ENCODE data around the gene NR5A2. TPM values are rescaled to one million over a fixed set of nuclear protein-coding genes. Genes with fewer than 3 reads are reported as not detected.
A peak's percentile ranks its signal among the peaks of the same experiment; 100 is the strongest.

Gene NR5A2
- total and polyA plus RNA-seq, 2 experiments from 2014 or later, result 19.8 to 55.5 TPM

- Histone ChIP-seq H3K36me3 (replicated peaks; ENCODE audit: insufficient read depth, low read depth) (no peaks in the 10 kb centered on the region), H3K9me3 (ENCODE audit: low read depth) (no peaks in the 10 kb centered on the region), H3K4me3 (no peak overlapping the region), H3K27me3 (no peaks in the 10 kb centered on the region), H3K4me1 (ENCODE audit: insufficient read depth) (peaks cover 7% of the 10 kb centered on the region), H3K9me2 (replicated peaks; ENCODE audit: insufficient read depth) (no peaks in the 10 kb centered on the region), H3K4me2 (no peak overlapping the region), H3K27ac (peak overlapping the region; percentile 52), H3K79me2 (no peaks in the 10 kb centered on the region), H2AFZ (no peak overlapping the region), H4K20me1 (ENCODE audit: insufficient read depth, poor library complexity, severe bottlenecking) (no peaks in the 10 kb centered on the region)
- WGBS (ENCODE audit: low lambda C conversion rate, missing lambda C conversion rate), result 63% methylated on average over 1 of the region's 1 CpG
- DNase-seq (ENCODE audit: low spot score), result peak; percentile 15
- TF ChIP-seq EZH2phosphoT487 (IDR thresholded peaks at IDR 0.05; ENCODE audit: low read depth, severe bottlenecking, unreplicated experiment) (no peak), EZH2 (IDR thresholded peaks at IDR 0.05; ENCODE audit: borderline replicate concordance) (no peak), CTCF (IDR thresholded peaks at IDR 0.05; ENCODE audit: poor library complexity) (no peak)
These were observed 88.0 kb downstream of the NR5A2 start for GRCh38 chr1:200115532-200115931.

- WGBS (ENCODE audit: low lambda C conversion rate, missing lambda C conversion rate), result 91% methylated on average over 1 of the region's 1 CpG
- Histone ChIP-seq H3K27me3 (no peaks in the 10 kb centered on the region), H2AFZ (no peak overlapping the region), H3K9me2 (replicated peaks; ENCODE audit: insufficient read depth) (no peaks in the 10 kb centered on the region), H3K4me3 (no peak overlapping the region), H3K79me2 (no peaks in the 10 kb centered on the region), H3K36me3 (replicated peaks; ENCODE audit: insufficient read depth, low read depth) (no peaks in the 10 kb centered on the region), H3K9me3 (ENCODE audit: low read depth) (no peaks in the 10 kb centered on the region), H3K4me2 (no peak overlapping the region), H4K20me1 (ENCODE audit: insufficient read depth, poor library complexity, severe bottlenecking) (no peaks in the 10 kb centered on the region), H3K27ac (peak overlapping the region; percentile 52), H3K4me1 (ENCODE audit: insufficient read depth) (peaks cover 7% of the 10 kb centered on the region)
- TF ChIP-seq EZH2 (IDR thresholded peaks at IDR 0.05; ENCODE audit: borderline replicate concordance), result no peak
- TF ChIP-seq CTCF (IDR thresholded peaks at IDR 0.05; ENCODE audit: poor library complexity), result no peak
- no peak for TF ChIP-seq EZH2phosphoT487 (IDR thresholded peaks at IDR 0.05; ENCODE audit: low read depth, severe bottlenecking, unreplicated experiment)
- DNase-seq (ENCODE audit: low spot score), result no peak
These were observed 88.8 kb downstream of the NR5A2 start for GRCh38 chr1:200116324-200116723.

GRCh38 chr1:200118779-200119505 lies 91.4 kb downstream of the NR5A2 start:
- H3K9me3 ChIP-seq (ENCODE audit: low read depth), result no peaks in the 10 kb centered on the region
- H3K4me1 ChIP-seq (ENCODE audit: insufficient read depth), result peaks cover 7% of the 10 kb centered on the region
- no peak overlapping the region for H3K27ac ChIP-seq
- no peaks in the 10 kb centered on the region for H3K27me3 ChIP-seq
- H3K79me2 ChIP-seq, result no peaks in the 10 kb centered on the region
- no peak for TF ChIP-seq EZH2phosphoT487 (IDR thresholded peaks at IDR 0.05; ENCODE audit: low read depth, severe bottlenecking, unreplicated experiment)
- no peak for TF ChIP-seq EZH2 (IDR thresholded peaks at IDR 0.05; ENCODE audit: borderline replicate concordance)
- TF ChIP-seq CTCF (IDR thresholded peaks at IDR 0.05; ENCODE audit: poor library complexity), result no peak
- H3K4me2 ChIP-seq, result no peak overlapping the region
- H3K4me3 ChIP-seq, result no peak overlapping the region
- no peaks in the 10 kb centered on the region for H3K36me3 ChIP-seq (replicated peaks; ENCODE audit: insufficient read depth, low read depth)
- H2AFZ ChIP-seq, result no peak overlapping the region
- peak; percentile 10 for DNase-seq (ENCODE audit: low spot score)
- 73% methylated on average over 3 of the region's 3 CpGs for WGBS (ENCODE audit: low lambda C conversion rate, missing lambda C conversion rate)
- no peaks in the 10 kb centered on the region for H4K20me1 ChIP-seq (ENCODE audit: insufficient read depth, poor library complexity, severe bottlenecking)
- no peaks in the 10 kb centered on the region for H3K9me2 ChIP-seq (replicated peaks; ENCODE audit: insufficient read depth)

All from hepatocyte (in vitro differentiated cells).